H9 (cell line): ENCODE results near the gene SWT1. TPM values are rescaled to one million over a fixed set of nuclear protein-coding genes. Genes with fewer than 3 reads are reported as not detected.

ENCODE experiments used
- DNase-seq: peaks from one replicate; pipeline ENCODE4 v3.0.0-alpha.2; 2017
- H2AFZ ChIP-seq: one replicate; pipeline ENCODE4 v1.6.1; 2013; ENCODE audit warnings: mild to moderate bottlenecking, low read length, control low read depth, moderate library complexity
- H2AK5ac ChIP-seq: 2 replicates; pipeline ENCODE4 v1.6.1; 2013; ENCODE audit warnings: low read length, control low read depth, mixed read lengths; ENCODE audit not compliant: insufficient read length
- H2BK120ac ChIP-seq: one replicate; pipeline ENCODE4 v1.6.1; 2013; ENCODE audit warnings: low read depth, mild to moderate bottlenecking, low read length, control low read depth, inconsistent platforms; ENCODE audit not compliant: poor library complexity, severe bottlenecking
- H2BK12ac ChIP-seq: 2 replicates; pipeline ENCODE4 v1.6.1; 2013; ENCODE audit warnings: low read length, control low read depth, mixed read lengths, low read depth; ENCODE audit not compliant: insufficient read length
- H2BK15ac ChIP-seq: 2 replicates; pipeline ENCODE4 v1.6.1; 2013; ENCODE audit warnings: low read depth, low read length, control low read depth
- H2BK20ac ChIP-seq: one replicate; pipeline ENCODE4 v1.6.1; 2013; ENCODE audit warnings: low read depth, mild to moderate bottlenecking, low read length, control low read depth, inconsistent platforms; ENCODE audit not compliant: poor library complexity, severe bottlenecking
- H2BK5ac ChIP-seq: 2 replicates; pipeline ENCODE4 v1.6.1; 2013; ENCODE audit warnings: low read length, control low read depth, mixed read lengths; ENCODE audit not compliant: insufficient read length
- H3K14ac ChIP-seq: 2 replicates; pipeline ENCODE4 v1.6.1; 2013; ENCODE audit warnings: low read length, control low read depth; ENCODE audit not compliant: insufficient read depth
- H3K18ac ChIP-seq: 2 replicates; pipeline ENCODE4 v1.6.1; 2013; ENCODE audit warnings: low read depth, mild to moderate bottlenecking, mixed read lengths, low read length, control low read depth; ENCODE audit not compliant: insufficient read length
- H3K23ac ChIP-seq: 2 replicates; pipeline ENCODE4 v1.6.1; 2013; ENCODE audit warnings: low read length, control low read depth, mixed read lengths, low read depth; ENCODE audit not compliant: insufficient read length
- H3K23me2 ChIP-seq: 2 replicates; pipeline ENCODE4 v1.6.1; 2013; ENCODE audit warnings: low read depth, mild to moderate bottlenecking, mixed read lengths, low read length, control low read depth; ENCODE audit not compliant: insufficient read length, poor library complexity, severe bottlenecking
- H3K27ac ChIP-seq: 2 replicates; pipeline ENCODE4 v1.5.1; 2013; ENCODE audit warnings: low read length, control low read depth, mixed read lengths, low read depth; ENCODE audit not compliant: insufficient read length
- H3K27me3 ChIP-seq: 2 replicates; pipeline ENCODE4 v1.6.1; 2013; ENCODE audit warnings: low read length, control low read depth, inconsistent platforms; ENCODE audit not compliant: insufficient read depth
- H3K4ac ChIP-seq: 2 replicates; pipeline ENCODE4 v1.6.1; 2013; ENCODE audit warnings: low read depth, mild to moderate bottlenecking, control low read depth, inconsistent platforms, low read length, moderate library complexity
- H3K4me1 ChIP-seq: 2 replicates; pipeline ENCODE4 v1.6.1; 2013; ENCODE audit warnings: low read length, control low read depth, inconsistent platforms; ENCODE audit not compliant: insufficient read depth
- H3K4me2 ChIP-seq: 2 replicates; pipeline ENCODE4 v1.6.1; 2013; ENCODE audit warnings: low read length, control low read depth, mixed read lengths; ENCODE audit not compliant: insufficient read length, insufficient read depth
- H3K56ac ChIP-seq: 2 replicates; pipeline ENCODE4 v1.6.1; 2013; ENCODE audit warnings: low read depth, mild to moderate bottlenecking, mixed read lengths, low read length, control low read depth; ENCODE audit not compliant: insufficient read length
- H3K79me1 ChIP-seq: 2 replicates; pipeline ENCODE4 v1.6.1; 2013; ENCODE audit warnings: low read depth, mild to moderate bottlenecking, moderate library complexity, low read length, control low read depth, inconsistent platforms; ENCODE audit not compliant: insufficient read depth, poor library complexity, severe bottlenecking
- H3K79me2 ChIP-seq: 2 replicates; pipeline ENCODE4 v1.6.1; 2013; ENCODE audit warnings: low read length, control low read depth, inconsistent platforms; ENCODE audit not compliant: insufficient read depth
- H3K9ac ChIP-seq: 2 replicates; pipeline ENCODE4 v1.6.1; 2013; ENCODE audit warnings: low read length, control low read depth, mixed read lengths; ENCODE audit not compliant: insufficient read length; ENCODE audit errors: extremely low read depth
- H3K9me3 ChIP-seq: one replicate; pipeline ENCODE4 v1.6.1; 2013; ENCODE audit warnings: low read depth, low read length, inconsistent platforms; ENCODE audit not compliant: control insufficient read depth
- H3T11ph ChIP-seq: one replicate; pipeline ENCODE4 v1.6.1; 2013; ENCODE audit warnings: mild to moderate bottlenecking, low read length, control low read depth, inconsistent platforms
- H4K20me1 ChIP-seq: one replicate; pipeline ENCODE4 v1.6.1; 2013; ENCODE audit not compliant: control insufficient read depth, insufficient read length, insufficient read depth
- H4K5ac ChIP-seq: 2 replicates; pipeline ENCODE4 v1.6.1; 2013; ENCODE audit warnings: low read depth, mild to moderate bottlenecking, mixed read lengths, low read length, control low read depth; ENCODE audit not compliant: insufficient read length
- H4K8ac ChIP-seq: replicated peaks from 2 replicates; pipeline ENCODE4 v1.6.1; 2013; ENCODE audit warnings: low read length, control low read depth, mixed read lengths, low read depth; ENCODE audit not compliant: insufficient read length
- H4K91ac ChIP-seq: 2 replicates; pipeline ENCODE4 v1.6.1; 2013; ENCODE audit warnings: low read depth, mild to moderate bottlenecking, moderate library complexity, mixed read lengths, low read length, control low read depth; ENCODE audit not compliant: insufficient read length
- H3K27ac Mint-ChIP-seq, 3 experiments: 2 replicates in 2 of 3; 3 replicates in 1 of 3; pipeline ENCODE4 v1.8.0; 2020 to 2021; ENCODE audit warnings: mixed read lengths in 3 of 3, mild to moderate bottlenecking in 1 of 3, moderate library complexity in 1 of 3
- H3K27me3 Mint-ChIP-seq: 2 replicates; pipeline ENCODE4 v1.8.0; 2021; ENCODE audit warnings: low read depth, mild to moderate bottlenecking, moderate library complexity, mixed read lengths
- H3K36me3 Mint-ChIP-seq, 3 experiments: 2 replicates in 2 of 3; 3 replicates in 1 of 3; pipeline ENCODE4 v1.8.0; 2020 to 2021; ENCODE audit warnings: low read depth in 3 of 3, mixed read lengths in 3 of 3; ENCODE audit not compliant: insufficient read depth in 1 of 3
- H3K4me1 Mint-ChIP-seq, 2 experiments: 2 replicates each; pipeline ENCODE4 v1.8.0; 2020; ENCODE audit warnings: mixed read lengths in 2 of 2
- H3K4me3 Mint-ChIP-seq, 2 experiments: 2 replicates in 1 of 2; 3 replicates in 1 of 2; pipeline ENCODE4 v1.8.0; 2020 to 2021; ENCODE audit warnings: mild to moderate bottlenecking in 2 of 2, mixed read lengths in 2 of 2, moderate library complexity in 1 of 2
- H3K9me3 Mint-ChIP-seq, 2 experiments: 2 replicates in 1 of 2; 3 replicates in 1 of 2; pipeline ENCODE4 v1.8.0; 2020; ENCODE audit warnings: mild to moderate bottlenecking in 2 of 2, mixed read lengths in 2 of 2, moderate library complexity in 1 of 2
- CTCF ChIP-seq: fragments of 200-600 bp; sonication (generic); conservative IDR thresholded peaks from 3 replicates; pipeline ENCODE4 v1.8.0; 2021; ENCODE audit warnings: antibody characterized with exemption, mild to moderate bottlenecking
- WGBS: extraction: QIAGEN DNeasy Blood & Tissue Kit; methylation state at CpG from one replicate; pipeline ENCODE4 v1.1.7; 2013; ENCODE audit warnings: missing lambda C conversion rate, low lambda C conversion rate, mixed read lengths; ENCODE audit not compliant: insufficient read length; ENCODE audit errors: extremely low coverage; 5-methylcytosine and 5-hydroxymethylcytosine counted together
- total RNA-seq: library from RNA; stranded (reverse); gene quantifications from 2 replicates; pipeline ENCODE4 v1.2.1, GENCODE V29; 2021

Gene SWT1
- total RNA-seq, 1 experiment from 2014 or later: 5.2 TPM

GRCh38 chr1:185328255-185328654, 171.3 kb downstream of the SWT1 start:
- no peaks in the 10 kb centered on the region for H3K36me3 Mint-ChIP-seq

More at GRCh38 chr1:185328255-185328654, 171.3 kb downstream of the SWT1 start:
- Histone ChIP-seq H3K9me3 (no peaks in the 10 kb centered on the region), H2AK5ac (no peak overlapping the region), H4K5ac (no peak overlapping the region), H2AFZ (no peak overlapping the region), H3K79me1 (no peaks in the 10 kb centered on the region), H4K8ac (no peak overlapping the region), H3K79me2 (no peaks in the 10 kb centered on the region), H3K4me2 (no peak overlapping the region), H4K91ac (no peak overlapping the region), H3K56ac (no peak overlapping the region), H3K14ac (no peak overlapping the region), H3K9ac (no peak overlapping the region), H3K23ac (no peak overlapping the region), H2BK20ac (no peak overlapping the region), H2BK120ac (no peak overlapping the region), H2BK5ac (no peak overlapping the region), H2BK15ac (no peak overlapping the region), H3T11ph (no peak overlapping the region), H3K18ac (no peak overlapping the region), H3K4me1 (peaks cover 5% of the 10 kb centered on the region; the same call in 1 of the 2 replicates), H2BK12ac (no peak overlapping the region), H3K27ac (no peak overlapping the region), H3K27me3 (no peaks in the 10 kb centered on the region), H3K23me2 (no peaks in the 10 kb centered on the region), H3K4ac (no peak overlapping the region), H4K20me1 (no peaks in the 10 kb centered on the region)
- Mint-ChIP-seq H3K9me3 (no peaks in the 10 kb centered on the region; a peak in 1 of 5 replicates), H3K27me3 (no peaks in the 10 kb centered on the region; the same call in 1 of the 2 replicates), H3K27ac (no peak overlapping the region), H3K4me3 (no peak overlapping the region), H3K4me1 (peaks cover 8 to 11% of the 10 kb centered on the region in 2 experiments)
- WGBS: no CpG with 5 or more reads among the region's 4 CpGs
- no peak for DNase-seq
- TF ChIP-seq CTCF: no peak
